ENCODE data around the gene SMG1.
"Not testable (repeated sequence)": the region's sequence is repeated elsewhere in the genome, so short reads cannot be mapped to it uniquely, and the experiment has no call there.

SMG1 gene

GRCh38 chr16:18925986-18926865 lies at the start of gene SMG1:
SMG1 (minus strand) TSS chr16:18926408; CDS start chr16:18926041, 367 bp downstream.
- peak; percentile 96 for DNase-seq (ENCODE audit: low spot score)

- no peak for DNase-seq (ENCODE audit: low spot score)
These were observed 48.9 kb upstream of the SMG1 start for GRCh38 chr16:18975109-18975508.

DNA sequence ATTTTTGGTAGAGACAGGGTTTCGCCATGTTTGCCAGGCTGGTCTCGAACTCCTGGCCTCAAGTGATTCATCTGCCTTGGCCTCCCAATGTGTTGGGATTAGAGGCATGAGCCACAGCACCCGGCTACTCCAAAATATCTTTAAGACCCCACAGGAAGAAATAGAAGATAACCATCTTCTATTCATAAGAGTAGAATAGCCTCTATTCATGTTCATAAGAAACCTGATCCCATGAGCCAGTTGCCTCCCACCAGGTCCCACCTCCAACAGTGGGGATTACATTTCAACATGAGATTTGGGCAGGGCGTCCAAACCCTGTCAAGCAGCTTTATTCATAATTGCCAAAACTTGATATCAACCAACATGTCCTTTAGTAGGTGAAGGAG lies 43.6 kb upstream of the SMG1 start:
- DNase-seq (ENCODE audit: low spot score) = no peak

DNA sequence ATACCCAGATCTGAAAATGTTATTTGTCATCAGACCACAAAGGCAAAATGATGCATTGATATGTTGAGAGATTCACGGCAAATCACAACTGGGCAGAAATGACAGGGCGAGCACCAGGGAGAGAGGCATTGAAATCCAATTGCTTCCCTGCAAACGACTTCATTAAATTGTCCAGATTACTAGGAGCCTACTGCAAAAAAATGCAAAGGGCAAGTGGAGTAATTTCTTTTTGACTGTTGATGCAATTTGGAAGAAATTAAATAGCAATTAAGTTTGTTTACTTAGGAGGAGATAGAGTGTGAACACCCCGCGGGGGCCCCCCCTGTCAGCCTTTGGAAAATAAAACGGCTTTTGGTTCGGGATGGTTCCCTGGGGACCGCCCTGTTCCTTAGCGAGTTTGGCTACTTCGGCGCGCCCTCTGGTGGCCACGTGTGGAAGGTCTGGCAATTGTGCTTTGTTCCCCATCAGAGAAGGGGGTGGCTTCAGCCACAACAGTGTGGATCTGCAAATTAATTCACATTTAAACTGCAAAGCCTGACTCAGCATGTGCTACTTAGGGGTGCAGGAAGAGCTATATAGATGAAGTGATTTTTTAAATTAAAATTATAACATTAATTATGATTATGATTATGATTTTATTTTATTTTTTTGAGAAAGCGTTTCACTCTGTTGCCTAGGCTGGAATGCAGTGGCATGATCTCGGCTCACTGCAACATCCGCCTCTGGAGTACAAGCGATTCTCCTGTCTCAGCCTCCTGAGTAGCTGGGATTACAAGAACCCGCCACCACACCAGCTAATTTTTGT lies 43.0 kb upstream of the SMG1 start:
- DNase-seq (ENCODE audit: low spot score) = peak; percentile 82

- no peak for DNase-seq (ENCODE audit: low spot score)
These were observed 40.6 kb upstream of the SMG1 start for GRCh38 chr16:18966791-18967190.

DNA sequence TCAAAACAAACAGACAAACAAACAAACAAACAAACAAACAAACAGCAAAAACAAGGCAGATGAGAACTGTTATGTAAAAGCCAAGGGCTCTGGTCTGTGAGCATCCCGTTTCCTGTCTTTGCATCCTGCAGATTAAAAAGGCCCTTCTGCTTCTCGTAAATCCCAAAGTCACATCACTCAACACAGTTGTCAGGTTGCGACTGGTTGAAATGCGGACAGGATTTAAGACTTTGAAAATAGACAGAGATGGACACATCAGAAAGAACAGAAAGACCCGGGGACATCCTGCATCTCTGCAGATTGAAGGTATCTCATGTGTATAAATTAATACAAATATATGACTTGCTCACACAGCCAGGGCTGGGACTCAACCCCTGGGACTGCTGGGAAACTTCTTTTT lies 39.3 kb upstream of the SMG1 start:
- no peak for DNase-seq (ENCODE audit: low spot score)

- DNase-seq (ENCODE audit: low spot score) = no peak
These were observed 32.9 kb upstream of the SMG1 start for GRCh38 chr16:18959031-18959505.

- no peak for DNase-seq (ENCODE audit: low spot score)
These were observed 32.4 kb upstream of the SMG1 start for GRCh38 chr16:18958621-18959029.

GRCh38 chr16:18956658-18957241 lies 30.5 kb upstream of the SMG1 start:
- not testable (repeated sequence) for DNase-seq (ENCODE audit: low spot score)

DNA sequence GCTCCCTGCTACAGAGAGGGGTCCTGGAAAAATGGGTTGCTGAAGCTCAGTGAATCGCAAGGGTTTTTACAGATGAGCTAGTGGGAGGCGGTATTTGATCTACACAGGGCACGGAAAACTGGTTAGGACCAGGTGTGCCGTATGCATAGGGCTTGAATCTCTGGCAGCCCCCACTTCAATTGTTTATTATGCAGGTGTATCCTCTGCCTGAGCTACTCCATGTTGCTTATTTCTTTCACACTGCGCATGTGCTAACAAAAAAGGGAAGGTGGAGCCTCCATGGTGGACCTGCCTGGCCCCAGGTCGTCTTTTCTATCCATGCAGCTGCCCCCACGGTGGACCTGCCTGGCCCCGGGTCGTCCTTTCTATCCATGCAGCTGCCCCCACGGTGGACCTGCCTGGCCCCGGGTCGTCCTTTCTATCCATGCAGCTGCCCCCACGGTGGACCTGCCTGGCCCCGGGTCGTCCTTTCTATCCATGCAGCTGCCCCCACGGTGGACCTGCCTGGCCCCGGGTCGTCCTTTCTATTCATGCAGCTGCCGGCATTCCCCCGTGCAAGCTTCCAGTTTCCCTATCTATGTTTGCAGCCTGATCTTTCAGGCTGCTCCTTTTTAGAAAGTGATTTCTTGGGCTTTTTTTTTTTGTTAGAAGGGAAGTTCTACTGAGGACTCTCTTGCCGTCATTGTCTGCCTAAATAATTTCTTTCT lies 29.8 kb upstream of the SMG1 start:
- DNase-seq (ENCODE audit: low spot score) = not testable (repeated sequence)

GRCh38 chr16:18953547-18953946 lies 27.3 kb upstream of the SMG1 start:
- no peak for DNase-seq (ENCODE audit: low spot score)

GRCh38 chr16:18950469-18951185 lies 24.4 kb upstream of the SMG1 start:
- DNase-seq (ENCODE audit: low spot score) = no peak

DNA sequence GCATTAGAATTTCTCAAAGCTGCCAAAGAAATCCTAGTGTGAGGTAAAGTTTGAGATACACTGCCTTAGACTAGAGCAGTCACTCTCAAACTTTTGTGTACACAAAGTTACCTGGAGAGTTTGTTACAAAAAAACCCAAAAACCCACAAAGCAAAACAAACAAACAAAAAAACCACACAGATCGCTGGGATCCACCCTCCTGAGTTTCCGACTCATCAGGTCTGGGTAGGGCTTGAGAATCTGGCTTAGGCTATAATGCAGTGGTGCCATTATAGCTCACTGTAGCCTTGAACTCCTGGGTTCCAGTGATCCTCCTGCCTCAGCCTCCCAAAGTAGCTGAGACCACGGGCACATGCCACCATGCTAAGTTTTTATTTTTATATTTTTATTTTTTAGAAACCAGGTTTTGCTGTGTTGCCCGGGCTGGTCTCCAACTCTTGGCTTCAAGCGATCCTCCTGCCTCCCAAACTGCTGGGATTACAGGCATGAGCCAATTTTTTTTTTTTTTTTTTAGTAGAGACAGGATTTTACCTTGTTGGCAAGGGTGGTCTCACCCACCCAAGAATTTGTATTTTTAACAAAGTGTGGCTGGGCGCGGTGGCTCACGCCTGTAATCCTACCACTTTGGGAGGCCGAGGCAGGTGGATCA lies 22.3 kb upstream of the SMG1 start:
- no peak for DNase-seq (ENCODE audit: low spot score)

DNA sequence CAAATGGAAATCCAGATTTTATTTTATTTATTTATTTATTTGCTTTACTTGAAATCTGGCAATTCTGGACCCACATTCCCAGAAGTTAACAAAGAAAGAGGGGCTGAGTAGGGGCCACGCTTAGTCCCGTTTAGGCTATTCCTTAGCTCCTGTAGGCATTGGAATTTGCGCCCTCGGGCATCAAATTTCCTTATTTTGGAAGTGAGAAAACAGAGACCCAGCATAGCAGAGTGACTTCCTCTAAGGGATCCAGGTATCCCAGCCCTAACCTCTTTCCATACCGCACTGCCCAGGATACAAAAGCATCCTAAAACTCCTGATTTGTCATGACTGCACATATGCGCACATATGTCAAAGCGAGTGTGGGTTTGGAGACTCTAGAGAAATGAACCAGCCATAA lies 19.0 kb upstream of the SMG1 start:
- DNase-seq (ENCODE audit: low spot score) = no peak

DNA sequence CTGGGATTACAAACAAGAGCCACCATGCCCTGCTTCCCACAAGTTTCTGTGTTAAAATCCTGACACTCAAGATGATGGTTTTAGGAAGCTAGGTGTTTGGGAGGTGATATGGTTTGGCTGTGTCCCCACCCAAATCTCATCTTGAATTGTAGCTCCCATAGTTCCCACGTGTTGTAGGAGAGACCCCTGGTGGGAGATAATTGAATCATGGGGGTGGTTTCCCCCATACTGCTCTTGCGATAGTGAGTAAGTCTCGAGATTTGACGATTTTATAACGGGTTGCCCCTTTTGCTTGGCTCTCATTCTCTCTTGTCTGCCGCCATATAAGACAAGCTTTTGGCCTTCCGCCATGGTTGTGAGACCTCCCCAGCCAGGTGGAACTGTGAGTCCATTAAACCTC lies 17.2 kb upstream of the SMG1 start:
- no peak for DNase-seq (ENCODE audit: low spot score)

DNA sequence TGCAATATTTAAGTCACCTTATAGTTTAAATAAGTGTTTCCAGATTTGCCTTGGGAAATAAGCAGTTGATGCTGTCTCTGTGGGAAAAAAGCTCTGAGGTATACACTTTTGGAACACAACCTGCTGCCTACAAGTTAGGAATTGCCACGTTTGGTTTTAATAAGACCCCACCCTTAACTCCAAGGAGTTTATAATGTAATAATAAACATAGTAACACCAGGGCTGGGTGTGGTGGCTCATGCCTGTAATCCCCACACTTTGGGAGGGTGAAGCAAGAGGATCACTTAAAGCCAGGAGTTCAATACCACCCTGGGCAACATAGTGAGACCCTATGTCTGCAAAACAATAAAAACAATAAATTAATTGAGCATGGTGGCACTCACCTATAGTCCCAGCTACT lies 15.9 kb upstream of the SMG1 start:
- DNase-seq (ENCODE audit: low spot score) = no peak

- DNase-seq (ENCODE audit: low spot score) = no peak
These were observed 15.3 kb upstream of the SMG1 start for GRCh38 chr16:18941471-18941870.

- DNase-seq (ENCODE audit: low spot score) = no peak
These were observed 12.8 kb upstream of the SMG1 start for GRCh38 chr16:18938986-18939385.

DNA sequence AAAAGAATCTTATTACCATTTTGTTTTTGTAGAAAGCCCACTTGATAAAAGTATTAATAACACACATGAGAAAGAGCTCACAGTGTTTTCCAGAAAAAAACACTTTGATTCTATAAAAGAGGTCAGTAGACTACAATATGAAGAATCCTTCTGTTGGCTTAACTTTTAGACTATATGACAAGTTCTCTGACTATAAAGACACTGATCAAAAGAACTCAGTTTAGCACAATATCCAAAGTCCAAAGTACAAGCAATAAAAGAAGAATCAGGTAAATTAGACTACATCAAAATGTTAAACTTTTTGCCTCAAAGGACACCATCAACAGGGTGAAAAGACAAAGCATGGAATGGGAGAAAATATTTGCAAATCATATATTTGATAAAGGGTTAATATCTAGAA lies 11.2 kb upstream of the SMG1 start:
- DNase-seq (ENCODE audit: low spot score) = no peak

- DNase-seq (ENCODE audit: low spot score) = no peak
These were observed 10.6 kb upstream of the SMG1 start for GRCh38 chr16:18936727-18937340.

Data from hematopoietic multipotent progenitor cell treated with erythropoietin and hydrocortisone succinate and interleukin-3 and kit ligand, for 17 days (in vitro differentiated cells).